Measurements from ENCODE around the gene QRSL1.

DNA sequence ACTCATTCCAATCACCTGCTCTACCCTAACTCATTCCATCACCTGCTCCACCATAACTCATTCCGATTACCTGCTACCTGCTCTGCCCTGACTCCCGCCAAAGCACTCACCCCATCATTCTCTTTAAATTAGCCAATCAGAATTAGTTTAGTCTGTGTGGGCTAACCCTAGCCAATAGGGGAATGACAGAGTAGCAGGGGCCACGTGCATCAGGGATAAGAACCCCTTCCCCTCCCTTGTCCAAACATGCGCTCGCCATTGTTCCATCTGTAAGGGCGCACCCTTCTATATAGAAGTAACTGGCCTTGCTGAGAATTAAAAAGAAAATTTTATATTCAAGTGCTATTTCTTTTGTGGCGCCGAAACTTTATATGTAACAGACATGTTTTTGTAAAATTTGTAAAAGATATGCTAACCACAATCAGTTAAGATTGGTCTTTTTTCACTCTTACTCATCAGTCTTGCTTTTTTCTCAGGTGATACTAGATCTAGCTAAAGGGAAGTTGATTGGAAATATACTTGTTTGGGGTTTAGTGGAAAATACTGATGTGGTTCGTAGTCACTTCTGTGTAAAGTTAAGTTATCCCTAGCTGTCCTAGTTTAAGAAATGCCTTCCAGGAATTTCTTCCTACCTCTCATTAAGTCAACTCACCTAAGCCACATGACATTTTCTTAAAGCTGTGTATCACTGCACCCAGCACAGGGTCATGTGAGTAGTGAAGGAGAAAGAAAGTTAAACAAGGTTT lies 16.5 kb upstream of the QRSL1 start:
- TF ChIP-seq, protein P1, sequence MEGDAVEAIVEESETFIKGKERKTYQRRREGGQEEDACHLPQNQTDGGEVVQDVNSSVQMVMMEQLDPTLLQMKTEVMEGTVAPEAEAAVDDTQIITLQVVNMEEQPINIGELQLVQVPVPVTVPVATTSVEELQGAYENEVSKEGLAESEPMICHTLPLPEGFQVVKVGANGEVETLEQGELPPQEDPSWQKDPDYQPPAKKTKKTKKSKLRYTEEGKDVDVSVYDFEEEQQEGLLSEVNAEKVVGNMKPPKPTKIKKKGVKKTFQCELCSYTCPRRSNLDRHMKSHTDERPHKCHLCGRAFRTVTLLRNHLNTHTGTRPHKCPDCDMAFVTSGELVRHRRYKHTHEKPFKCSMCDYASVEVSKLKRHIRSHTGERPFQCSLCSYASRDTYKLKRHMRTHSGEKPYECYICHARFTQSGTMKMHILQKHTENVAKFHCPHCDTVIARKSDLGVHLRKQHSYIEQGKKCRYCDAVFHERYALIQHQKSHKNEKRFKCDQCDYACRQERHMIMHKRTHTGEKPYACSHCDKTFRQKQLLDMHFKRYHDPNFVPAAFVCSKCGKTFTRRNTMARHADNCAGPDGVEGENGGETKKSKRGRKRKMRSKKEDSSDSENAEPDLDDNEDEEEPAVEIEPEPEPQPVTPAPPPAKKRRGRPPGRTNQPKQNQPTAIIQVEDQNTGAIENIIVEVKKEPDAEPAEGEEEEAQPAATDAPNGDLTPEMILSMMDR (conservative IDR thresholded peaks at IDR 0.05), result no peak
- TF ChIP-seq ZFX (IDR thresholded peaks at IDR 0.05), result no peak
